ENCODE data around the gene SMAD5. TPM values are rescaled to one million over a fixed set of nuclear protein-coding genes. Genes with fewer than 3 reads are reported as not detected.

SMAD5 gene
- total RNA-seq, 2 donors from 2014 or later, result 97.8 to 105 TPM

DNA sequence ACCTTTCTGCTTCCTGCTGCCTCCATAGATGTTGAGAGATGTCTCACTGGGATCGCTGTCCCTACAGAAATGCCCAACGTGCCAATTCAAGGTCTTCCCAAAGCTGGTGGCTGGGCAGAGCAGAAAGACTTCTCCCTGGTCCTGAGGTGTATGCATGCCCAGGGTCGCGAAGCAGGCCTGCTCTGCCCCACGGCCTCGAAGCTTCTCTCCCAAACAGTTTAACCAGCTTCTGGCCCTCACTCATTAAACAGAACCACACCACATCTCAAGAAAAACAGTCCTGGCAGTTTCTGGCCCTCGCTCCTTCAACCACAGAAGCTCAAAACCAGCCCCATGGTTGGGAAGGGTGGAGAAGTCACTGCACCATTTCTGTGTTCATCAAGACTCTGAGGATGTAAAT is 75.0 kb downstream of the SMAD5 start:
- no peaks in the 10 kb centered on the region for H3K36me3 ChIP-seq (ENCODE audit: control insufficient read depth, insufficient read depth, low read length)
- no peak overlapping the region for H3K4me3 ChIP-seq (ENCODE audit: low read length)
- 94 to 95% methylated on average over 2 to 7 of the region's 7 CpGs for WGBS, 2 experiments (ENCODE audit: insufficient coverage in 1 of 2, insufficient read length in 1 of 2)
- DNase-seq, result no peak
- Mint-ChIP-seq H3K36me3 (ENCODE audit: low read depth) (peaks cover 8% of the 10 kb centered on the region), H3K4me3 (no peak overlapping the region), H3K27me3 (ENCODE audit: insufficient read depth) (peaks cover 51% of the 10 kb centered on the region), H3K27ac (no peak overlapping the region), H3K4me1 (peaks cover 13% of the 10 kb centered on the region), H3K9me3 (no peaks in the 10 kb centered on the region)
- no peak overlapping the region for H3K27ac ChIP-seq (ENCODE audit: low read depth, low read length)
- no peaks in the 10 kb centered on the region for H3K9me3 ChIP-seq (ENCODE audit: control insufficient read depth, low read length)
- H3K4me1 ChIP-seq (ENCODE audit: control insufficient read depth, insufficient read depth, low read length), result no peaks in the 10 kb centered on the region
- H3K9ac ChIP-seq (ENCODE audit: extremely low read depth, low read length, poor library complexity, severe bottlenecking), result no peak overlapping the region
- TF ChIP-seq, protein P1, sequence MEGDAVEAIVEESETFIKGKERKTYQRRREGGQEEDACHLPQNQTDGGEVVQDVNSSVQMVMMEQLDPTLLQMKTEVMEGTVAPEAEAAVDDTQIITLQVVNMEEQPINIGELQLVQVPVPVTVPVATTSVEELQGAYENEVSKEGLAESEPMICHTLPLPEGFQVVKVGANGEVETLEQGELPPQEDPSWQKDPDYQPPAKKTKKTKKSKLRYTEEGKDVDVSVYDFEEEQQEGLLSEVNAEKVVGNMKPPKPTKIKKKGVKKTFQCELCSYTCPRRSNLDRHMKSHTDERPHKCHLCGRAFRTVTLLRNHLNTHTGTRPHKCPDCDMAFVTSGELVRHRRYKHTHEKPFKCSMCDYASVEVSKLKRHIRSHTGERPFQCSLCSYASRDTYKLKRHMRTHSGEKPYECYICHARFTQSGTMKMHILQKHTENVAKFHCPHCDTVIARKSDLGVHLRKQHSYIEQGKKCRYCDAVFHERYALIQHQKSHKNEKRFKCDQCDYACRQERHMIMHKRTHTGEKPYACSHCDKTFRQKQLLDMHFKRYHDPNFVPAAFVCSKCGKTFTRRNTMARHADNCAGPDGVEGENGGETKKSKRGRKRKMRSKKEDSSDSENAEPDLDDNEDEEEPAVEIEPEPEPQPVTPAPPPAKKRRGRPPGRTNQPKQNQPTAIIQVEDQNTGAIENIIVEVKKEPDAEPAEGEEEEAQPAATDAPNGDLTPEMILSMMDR (conservative IDR thresholded peaks at IDR 0.05), result no peak
- H3K27me3 ChIP-seq (ENCODE audit: control insufficient read depth, insufficient read depth, low read length, poor library complexity, severe bottlenecking), result peaks cover 5% of the 10 kb centered on the region

DNA sequence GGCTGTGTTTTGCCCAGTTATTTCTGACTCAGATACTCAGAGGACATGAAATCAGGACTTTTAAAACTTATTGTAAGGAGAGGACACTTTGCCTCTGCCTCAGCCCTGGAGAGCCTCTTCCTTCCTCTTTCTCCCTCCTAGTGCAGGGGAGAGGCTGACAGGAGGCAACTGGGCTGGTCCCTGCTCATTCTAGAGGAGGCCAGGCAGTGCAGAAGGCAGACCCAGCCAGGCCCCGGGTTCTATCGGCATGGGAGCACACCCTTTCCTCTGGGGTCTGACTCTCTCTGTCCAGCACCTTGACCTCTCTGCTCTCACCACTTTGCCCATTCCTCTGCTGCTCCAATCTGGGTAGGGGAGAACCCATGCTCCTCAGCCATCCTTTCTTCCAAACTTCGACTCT is 76.3 kb downstream of the SMAD5 start:
- 85 to 95% methylated on average over 3 of the region's 3 CpGs for WGBS, 2 experiments (ENCODE audit: insufficient coverage in 1 of 2, insufficient read length in 1 of 2)
- H3K36me3 ChIP-seq (ENCODE audit: control insufficient read depth, insufficient read depth, low read length), result no peaks in the 10 kb centered on the region
- H3K27me3 Mint-ChIP-seq (ENCODE audit: insufficient read depth), result peaks cover 42% of the 10 kb centered on the region
- H3K9me3 ChIP-seq (ENCODE audit: control insufficient read depth, low read length), result no peaks in the 10 kb centered on the region
- H3K27ac ChIP-seq (ENCODE audit: low read depth, low read length), result no peak overlapping the region
- H3K9me3 Mint-ChIP-seq, result no peaks in the 10 kb centered on the region
- H3K27ac Mint-ChIP-seq, result no peak overlapping the region
- no peak overlapping the region for H3K9ac ChIP-seq (ENCODE audit: extremely low read depth, low read length, poor library complexity, severe bottlenecking)
- no peaks in the 10 kb centered on the region for H3K4me1 ChIP-seq (ENCODE audit: control insufficient read depth, insufficient read depth, low read length)
- peaks cover 8% of the 10 kb centered on the region for H3K36me3 Mint-ChIP-seq (ENCODE audit: low read depth)
- H3K4me3 Mint-ChIP-seq, result no peak overlapping the region
- DNase-seq, result no peak
- H3K4me1 Mint-ChIP-seq, result peaks cover 5% of the 10 kb centered on the region
- H3K4me3 ChIP-seq (ENCODE audit: low read length), result no peak overlapping the region
- TF ChIP-seq, protein P1 (conservative IDR thresholded peaks at IDR 0.05), result no peak
- peaks cover 5% of the 10 kb centered on the region for H3K27me3 ChIP-seq (ENCODE audit: control insufficient read depth, insufficient read depth, low read length, poor library complexity, severe bottlenecking)

DNA sequence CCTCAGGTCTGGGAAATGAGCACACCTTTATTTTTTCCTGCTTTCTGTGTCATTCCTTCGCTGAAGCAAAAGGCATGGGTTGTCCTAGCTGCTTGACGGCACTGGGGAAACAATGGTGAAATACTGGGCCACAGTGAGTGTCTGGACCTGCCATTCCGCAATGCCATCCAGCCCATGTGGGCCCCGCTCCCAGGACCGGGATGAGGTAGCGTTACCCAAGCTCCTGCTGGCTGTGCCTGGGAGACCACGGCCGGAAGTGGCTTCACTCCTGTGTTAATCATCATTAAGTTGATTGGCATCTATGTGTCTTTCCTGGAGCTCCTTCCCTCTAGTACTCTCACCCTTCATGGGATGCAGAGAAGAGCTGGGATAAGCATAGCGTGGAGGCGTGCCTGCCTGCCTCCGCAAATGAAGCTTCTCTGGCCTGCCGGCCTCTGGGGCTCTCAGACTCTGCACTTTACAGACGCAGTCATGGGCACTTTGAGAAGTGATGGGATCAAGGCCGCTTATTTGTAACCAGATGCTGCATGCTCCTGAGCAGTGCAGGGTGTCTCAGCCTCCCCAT is 76.8 kb downstream of the SMAD5 start:
- Mint-ChIP-seq H3K4me3 (no peak overlapping the region), H3K9me3 (no peaks in the 10 kb centered on the region), H3K27me3 (ENCODE audit: insufficient read depth) (peaks cover 37% of the 10 kb centered on the region), H3K27ac (no peak overlapping the region), H3K4me1 (peaks cover 5% of the 10 kb centered on the region), H3K36me3 (ENCODE audit: low read depth) (peaks cover 7% of the 10 kb centered on the region)
- H3K27me3 ChIP-seq (ENCODE audit: control insufficient read depth, insufficient read depth, low read length, poor library complexity, severe bottlenecking), result peaks cover 3% of the 10 kb centered on the region
- H3K27ac ChIP-seq (ENCODE audit: low read depth, low read length), result no peak overlapping the region
- no peak overlapping the region for H3K9ac ChIP-seq (ENCODE audit: extremely low read depth, low read length, poor library complexity, severe bottlenecking)
- no peak for DNase-seq
- H3K4me1 ChIP-seq (ENCODE audit: control insufficient read depth, insufficient read depth, low read length), result no peaks in the 10 kb centered on the region
- no peaks in the 10 kb centered on the region for H3K36me3 ChIP-seq (ENCODE audit: control insufficient read depth, insufficient read depth, low read length)
- WGBS, 2 experiments (ENCODE audit: insufficient coverage in 1 of 2, insufficient read length in 1 of 2), result 88 to 91% methylated on average over 8 to 14 of the region's 14 CpGs
- no peak overlapping the region for H3K4me3 ChIP-seq (ENCODE audit: low read length)
- TF ChIP-seq, protein P1 (conservative IDR thresholded peaks at IDR 0.05), result no peak
- H3K9me3 ChIP-seq (ENCODE audit: control insufficient read depth, low read length), result no peaks in the 10 kb centered on the region

Data from endodermal cell (in vitro differentiated cells).